IMR-90 (cell line): ENCODE results near the gene DUS1L. TPM values are rescaled to one million over a fixed set of nuclear protein-coding genes. Genes with fewer than 3 reads are reported as not detected.

Experiments used
- ATAC-seq: fragments of 200-7000 bp; cut with Tn5 transposase; 2 replicates; pipeline ENCODE4 v1.9.1; 2020; ENCODE audit warnings: low read depth, mild to moderate bottlenecking, moderate library complexity
- BruUV-seq: library from RNA; stranded (reverse); fragments of 400-500 nt; replicated peaks from 2 replicates; lab custom pipeline; 2021; lab: Mats Ljungman, UMichigan
- CTCF ChIA-PET: fragments of 300-600 bp; formaldehyde crosslinking; extraction: SDS; loops from one replicate; lab custom pipeline; 2021; ENCODE audit warnings: antibody characterized with exemption; lab: Yijun Ruan, JAX
- POLR2A ChIA-PET: fragments of 300-600 bp; sonication (Branson Sonifier 250); formaldehyde crosslinking; loops from one replicate; lab custom pipeline; 2022; ENCODE audit warnings: antibody characterized with exemption; ENCODE audit not compliant: unreplicated experiment; lab: Charles Lee
- DNase-seq: peaks from one replicate; pipeline ENCODE4 v3.0.0; 2013
- H2AFZ ChIP-seq: replicated peaks from 2 replicates; pipeline ENCODE3; 2013; ENCODE audit warnings: low read length, mild to moderate bottlenecking; ENCODE audit not compliant: poor library complexity
- H2AK5ac ChIP-seq: 2 replicates; pipeline ENCODE4 v1.6.1; 2013; ENCODE audit warnings: low read depth, low read length, inconsistent platforms
- H2AK9ac ChIP-seq: replicated peaks from 2 replicates; pipeline ENCODE3; 2013; ENCODE audit warnings: mild to moderate bottlenecking, low read depth, low read length, moderate library complexity; ENCODE audit not compliant: poor library complexity
- H2BK120ac ChIP-seq: 2 replicates; pipeline ENCODE4 v1.6.1; 2013; ENCODE audit warnings: low read depth, low read length, inconsistent platforms
- H2BK15ac ChIP-seq: 3 replicates; pipeline ENCODE4 v1.6.1; 2013; ENCODE audit warnings: low read depth, low read length, inconsistent platforms
- H2BK20ac ChIP-seq: 2 replicates; pipeline ENCODE4 v1.6.1; 2013; ENCODE audit warnings: low read depth, mild to moderate bottlenecking, inconsistent platforms, low read length, moderate library complexity
- H2BK5ac ChIP-seq: 2 replicates; pipeline ENCODE4 v1.6.1; 2013; ENCODE audit warnings: mild to moderate bottlenecking, low read depth, low read length, inconsistent platforms; ENCODE audit not compliant: poor library complexity, severe bottlenecking
- H3K14ac ChIP-seq: replicated peaks from 2 replicates; pipeline ENCODE4 v1.6.1; 2013; ENCODE audit warnings: low read depth, low read length, inconsistent platforms
- H3K18ac ChIP-seq: 2 replicates; pipeline ENCODE4 v1.6.1; 2013; ENCODE audit warnings: low read depth, low read length, control low read depth
- H3K23ac ChIP-seq: 2 replicates; pipeline ENCODE4 v1.6.1; 2013; ENCODE audit warnings: low read depth, low read length, inconsistent platforms
- H3K27ac ChIP-seq: 2 replicates; pipeline ENCODE4 v1.5.1; 2013; ENCODE audit warnings: mild to moderate bottlenecking, control low read depth, low read length; ENCODE audit not compliant: insufficient read depth
- H3K27me3 ChIP-seq: 2 replicates; pipeline ENCODE4 v1.6.1; 2013; ENCODE audit warnings: low read length; ENCODE audit not compliant: control insufficient read depth, insufficient read depth
- H3K36me3 ChIP-seq: 2 replicates; pipeline ENCODE4 v1.6.1; 2013; ENCODE audit warnings: low read length, mixed read lengths; ENCODE audit not compliant: control insufficient read depth, insufficient read depth
- H3K4ac ChIP-seq: 2 replicates; pipeline ENCODE4 v1.6.1; 2013; ENCODE audit warnings: low read depth, low read length, inconsistent platforms
- H3K4me1 ChIP-seq: 2 replicates; pipeline ENCODE4 v1.6.1; 2013; ENCODE audit warnings: low read length, mixed read lengths; ENCODE audit not compliant: control insufficient read depth, insufficient read depth
- H3K4me2 ChIP-seq: 2 replicates; pipeline ENCODE4 v1.6.1; 2013; ENCODE audit warnings: low read depth, mild to moderate bottlenecking, control low read depth, low read length, moderate library complexity
- H3K4me3 ChIP-seq: 2 replicates; pipeline ENCODE4 v1.5.1; 2013; ENCODE audit warnings: low read depth, mild to moderate bottlenecking, control low read depth, low read length, moderate library complexity; ENCODE audit not compliant: insufficient read depth
- H3K56ac ChIP-seq: 2 replicates; pipeline ENCODE4 v1.6.1; 2013; ENCODE audit warnings: low read length, inconsistent platforms; ENCODE audit not compliant: insufficient read depth; ENCODE audit errors: extremely low read depth
- H3K79me1 ChIP-seq, 2 experiments: 2 replicates each; pipeline ENCODE4 v1.6.1; 2013; ENCODE audit warnings: low read length in 2 of 2, inconsistent platforms in 1 of 2, low read depth in 1 of 2
- H3K9ac ChIP-seq: 2 replicates; pipeline ENCODE4 v1.6.1; 2013; ENCODE audit warnings: low read depth, low read length, control low read depth
- H3K9me1 ChIP-seq: 2 replicates; pipeline ENCODE4 v1.6.1; 2013; ENCODE audit warnings: low read length, inconsistent platforms; ENCODE audit not compliant: insufficient read depth
- H3K9me3 ChIP-seq: 2 replicates; pipeline ENCODE4 v1.6.1; 2013; ENCODE audit warnings: low read length; ENCODE audit not compliant: control insufficient read depth, insufficient read depth
- H4K20me1 ChIP-seq: 2 replicates; pipeline ENCODE4 v1.6.1; 2013; ENCODE audit warnings: low read length, inconsistent platforms; ENCODE audit not compliant: insufficient read depth
- H4K5ac ChIP-seq: 2 replicates; pipeline ENCODE4 v1.6.1; 2013; ENCODE audit warnings: mild to moderate bottlenecking, low read depth, low read length, control low read depth
- H4K8ac ChIP-seq, 2 experiments: 2 replicates each; pipeline ENCODE4 v1.6.1; 2013; ENCODE audit warnings: low read depth in 2 of 2, low read length in 2 of 2, control low read depth in 1 of 2, inconsistent platforms in 1 of 2
- H4K91ac ChIP-seq: 2 replicates; pipeline ENCODE4 v1.6.1; 2013; ENCODE audit warnings: low read depth, low read length, inconsistent platforms; ENCODE audit not compliant: insufficient read depth
- BHLHE40 ChIP-seq: fragments of 150-350 bp; IDR thresholded peaks from 2 replicates; pipeline ENCODE4 v1.6.1; 2016; ENCODE audit warnings: mild to moderate bottlenecking, low read depth, low read length
- CEBPB ChIP-seq: IDR thresholded peaks from 2 replicates; pipeline ENCODE4 v1.6.1; 2012; ENCODE audit warnings: low read depth, low read length, improper control_type of control experiment
- CTCF ChIP-seq: conservative IDR thresholded peaks from 2 replicates; pipeline ENCODE4 v1.5.1; 2012; ENCODE audit warnings: mild to moderate bottlenecking, low read depth, low read length, improper control_type of control experiment
- ELK1 ChIP-seq: fragments of 150-350 bp; IDR thresholded peaks from 2 replicates; pipeline ENCODE4 v1.6.1; 2016; ENCODE audit warnings: low read depth, mild to moderate bottlenecking, low read length, moderate library complexity, borderline replicate concordance
- MAFK ChIP-seq: IDR thresholded peaks from 2 replicates; pipeline ENCODE4 v1.6.1; 2012; ENCODE audit warnings: low read depth, low read length, improper control_type of control experiment
- MAZ ChIP-seq: IDR thresholded peaks from 2 replicates; pipeline ENCODE4 v1.6.1; 2012; ENCODE audit warnings: low read depth, mild to moderate bottlenecking, low read length, improper control_type of control experiment, moderate library complexity, borderline replicate concordance
- NFE2L2 ChIP-seq: fragments of 150-350 bp; IDR thresholded peaks from 2 replicates; pipeline ENCODE4 v1.6.1; 2016; ENCODE audit warnings: low read depth, mild to moderate bottlenecking, low read length
- POLR2A ChIP-seq: IDR thresholded peaks from 2 replicates; pipeline ENCODE4 v1.6.1; 2012; ENCODE audit warnings: mild to moderate bottlenecking, low read depth, low read length
- RAD21 ChIP-seq: IDR thresholded peaks from 2 replicates; pipeline ENCODE4 v1.6.1; 2012; ENCODE audit warnings: low read length, improper control_type of control experiment
- RCOR1 ChIP-seq: IDR thresholded peaks from 2 replicates; pipeline ENCODE4 v1.6.1; 2012; ENCODE audit warnings: mild to moderate bottlenecking, low read length, improper control_type of control experiment; ENCODE audit not compliant: insufficient replicate concordance
- SMC3 ChIP-seq: fragments of 150-350 bp; IDR thresholded peaks from 2 replicates; pipeline ENCODE4 v1.6.1; 2016; ENCODE audit warnings: low read depth, mild to moderate bottlenecking, antibody characterized with exemption, low read length, moderate library complexity
- USF2 ChIP-seq: fragments of 150-350 bp; IDR thresholded peaks from 2 replicates; pipeline ENCODE4 v1.6.1; 2017; ENCODE audit warnings: mild to moderate bottlenecking, antibody characterized with exemption, low read length, low read depth
- WGBS, 2 experiments: methylation state at CpG; one replicate each; pipeline versions ENCODE4 v1.1.5 to v1.1.7; 2013; ENCODE audit warnings: missing lambda C conversion rate in 2 of 2; ENCODE audit not compliant: insufficient read length in 1 of 2; ENCODE audit errors: extremely low coverage in 2 of 2; 5-methylcytosine and 5-hydroxymethylcytosine counted together
- dilution Hi-C: fragments of 300-500 bp; cut with HindIII; formaldehyde crosslinking; loops from one replicate; pipeline ENCODE4 v1.14.3; 2018; ENCODE audit warnings: low sequenced_read_pairs; ENCODE audit not compliant: unreplicated experiment
- in situ Hi-C: fragments of 300-500 bp; cut with MboI; formaldehyde crosslinking; loops from 3 replicates; pipeline ENCODE4 v1.14.3; 2019; ENCODE audit warnings: low sequenced_read_pairs, inconsistent platforms, mixed read lengths
- intact Hi-C: fragments of 100-400 bp; cut with micrococcal nuclease; formaldehyde crosslinking; loops from 2 replicates; pipeline ENCODE4 v1.10.0; 2022
- polyA plus RNA-seq, 3 experiments: library from polyadenylated mRNA; depleted of rRNA; stranded (reverse); fragments of >200 nt; gene quantifications; 2 replicates each; pipeline ENCODE4 v1.2.3, GENCODE V29; 2012; ENCODE audit warnings: low replicate concordance in 1 of 3
- total RNA-seq: library from RNA; depleted of rRNA; stranded (reverse); fragments of >200 nt; gene quantifications from 2 replicates; pipeline ENCODE4 v1.2.3, GENCODE V29; 2012

Gene DUS1L
- total and polyA plus RNA-seq, 2 of the 4 experiments (the other 2 are of a cell fraction) = 29.0 to 76.9 TPM

GRCh38 chr17:82078433-82078832 lies 12.8 kb upstream of the DUS1L start:
- dilution Hi-C loops = no loop called here

More at GRCh38 chr17:82078433-82078832, 12.8 kb upstream of the DUS1L start:
- TSS peak; percentile 44 for BruUV-seq
- Histone ChIP-seq H3K9me1 (no peaks in the 10 kb centered on the region), H2AFZ (no peak overlapping the region), H3K4me2 (no peak overlapping the region), H3K56ac (no peak overlapping the region), H2AK5ac (no peak overlapping the region), H3K9me3 (no peaks in the 10 kb centered on the region), H2BK15ac (no peak overlapping the region), H4K8ac (no peak overlapping the region), H3K18ac (no peak overlapping the region), H3K27ac (no peak overlapping the region), H3K4me1 (no peaks in the 10 kb centered on the region), H4K5ac (no peak overlapping the region), H3K79me1 (no peaks in the 10 kb centered on the region), H2BK5ac (no peak overlapping the region), H3K23ac (no peak overlapping the region), H3K9ac (no peak overlapping the region), H2BK120ac (no peak overlapping the region), H2AK9ac (no peak overlapping the region), H3K14ac (no peak overlapping the region), H3K27me3 (no peaks in the 10 kb centered on the region), H3K4ac (no peak overlapping the region), H4K91ac (no peak overlapping the region), H3K36me3 (peaks cover 43% of the 10 kb centered on the region), H3K4me3 (no peak overlapping the region), H2BK20ac (no peak overlapping the region), H4K20me1 (no peaks in the 10 kb centered on the region; the same call in 1 of the 2 replicates)
- intact Hi-C loops = no loop called here
- ChIA-PET CTCF (no interaction called here), POLR2A (no interaction called here)
- DNase-seq (no peak), ATAC-seq (no peak)
- in situ Hi-C loops = no loop called here
- WGBS, 2 experiments = 95% methylated on average over 7 of the region's 18 CpGs; no CpG with 5 or more reads in 1 of the 2 experiments
- no peak for TF ChIP-seq RAD21
- no peak for TF ChIP-seq USF2
- no peak for TF ChIP-seq CEBPB
- no peak for TF ChIP-seq CTCF
- no peak for TF ChIP-seq SMC3
- no peak for TF ChIP-seq MAFK
- TF ChIP-seq BHLHE40 = no peak
- TF ChIP-seq MAZ = no peak
- TF ChIP-seq RCOR1 = no peak
- no peak for TF ChIP-seq NFE2L2
- TF ChIP-seq ELK1 = no peak
- TF ChIP-seq POLR2A = no peak
